GM12878 (cell line): ENCODE data around the gene IDI2. TPM values are rescaled to one million over a fixed set of nuclear protein-coding genes. Genes with fewer than 3 reads are reported as not detected.

Experiments used
- ATAC-seq: fragments of 200-7000 bp; cut with Tn5 transposase; 3 replicates; pipeline ENCODE4 v1.9.1; 2020; ENCODE audit warnings: mild to moderate bottlenecking, moderate library complexity
- BruUV-seq: library from RNA; stranded (reverse); fragments of 400-500 nt; replicated peaks from 2 replicates; lab custom pipeline; 2021; lab: Mats Ljungman, UMichigan
- CTCF ChIA-PET: fragments of 300-600 bp; sonication (Branson Sonifier 250); formaldehyde crosslinking; extraction: SDS; loops from one replicate; lab custom pipeline; 2021; ENCODE audit warnings: inconsistent platforms; lab: Yijun Ruan, JAX
- POLR2A ChIA-PET: fragments of 350-600 bp; formaldehyde crosslinking; extraction: SDS; loops from one replicate; lab custom pipeline; 2021; ENCODE audit warnings: inconsistent platforms; lab: Charles Lee
- RAD21 ChIA-PET: fragments of 300-600 bp; sonication (Branson Sonifier 250); formaldehyde crosslinking; loops from one replicate; lab custom pipeline; 2023; ENCODE audit warnings: antibody characterized with exemption; ENCODE audit not compliant: unreplicated experiment; lab: Charles Lee
- SMC1A ChIA-PET: fragments of 300-600 bp; sonication (Branson Sonifier 250); formaldehyde crosslinking; loops from one replicate; lab custom pipeline; 2023; ENCODE audit not compliant: unreplicated experiment, uncharacterized antibody; lab: Charles Lee
- DNase-seq: peaks from one replicate; pipeline ENCODE4 v3.0.0-alpha.2; 2011; ENCODE audit warnings: low read depth, low spot score
- FAIRE-seq: peaks from 3 replicates; lab custom pipeline; 2011; peaks lifted over from hg19 to GRCh38; lab: Jason Lieb, UNC
- H2AFZ ChIP-seq: 2 replicates; pipeline ENCODE4 v1.6.0; 2011; ENCODE audit warnings: low read depth, low read length, control low read depth; ENCODE audit not compliant: control insufficient read depth
- H3K27ac ChIP-seq: 2 replicates; pipeline ENCODE4 v1.5.1; 2011; ENCODE audit warnings: control low read depth; ENCODE audit not compliant: control insufficient read depth, insufficient read depth
- H3K27me3 ChIP-seq, 2 experiments: replicated peaks in 1 of 2; 2 replicates each; pipeline versions ENCODE4 v1.6.0 to v1.6.1; 2011; ENCODE audit warnings: low read length in 1 of 2; ENCODE audit not compliant: control insufficient read depth in 2 of 2, insufficient read depth in 2 of 2
- H3K36me3 ChIP-seq, 2 experiments: 2 replicates each; pipeline ENCODE4 v1.5.1; 2011; ENCODE audit warnings: low read length in 1 of 2; ENCODE audit not compliant: control insufficient read depth in 2 of 2, insufficient read depth in 2 of 2
- H3K4me1 ChIP-seq: 2 replicates; pipeline ENCODE4 v1.6.1; 2011; ENCODE audit warnings: mild to moderate bottlenecking, low read length, moderate library complexity, mixed read lengths; ENCODE audit not compliant: control insufficient read depth, insufficient read depth
- H3K4me2 ChIP-seq: 2 replicates; pipeline ENCODE4 v1.6.0; 2011; ENCODE audit warnings: control low read depth; ENCODE audit not compliant: control insufficient read depth, insufficient read depth
- H3K4me3 ChIP-seq: fragments of 200-600 bp; sonication (generic); 2 replicates; pipeline ENCODE4 v1.5.1; 2016
- H3K79me2 ChIP-seq: 2 replicates; pipeline ENCODE4 v1.6.0; 2011; ENCODE audit warnings: low read length; ENCODE audit not compliant: control insufficient read depth, insufficient read depth
- H3K9ac ChIP-seq: 2 replicates; pipeline ENCODE4 v1.8.0; 2011; ENCODE audit warnings: low read length, control low read depth, mixed read lengths; ENCODE audit not compliant: control insufficient read depth, insufficient read depth
- H3K9me3 ChIP-seq: replicated peaks from 3 replicates; pipeline ENCODE4 v1.5.1; 2011; ENCODE audit warnings: mild to moderate bottlenecking, low read length; ENCODE audit not compliant: control insufficient read depth, insufficient read depth
- H4K20me1 ChIP-seq: 2 replicates; pipeline ENCODE4 v1.6.0; 2011; ENCODE audit not compliant: control insufficient read depth, insufficient read depth
- ASH2L ChIP-seq: fragments of 300-600, 200-600 bp; sonication (generic); IDR thresholded peaks from 2 replicates; pipeline ENCODE4 v1.6.1; 2017; ENCODE audit warnings: low read depth, mild to moderate bottlenecking, borderline replicate concordance
- BCL11A ChIP-seq: IDR thresholded peaks from 2 replicates; pipeline ENCODE4 v1.6.1; 2011; ENCODE audit warnings: low read depth, low read length
- EP300 ChIP-seq, 2 experiments: fragments of 150-350 bp in 1 of 2; IDR thresholded peaks; 2 replicates each; pipeline ENCODE4 v1.6.1; 2011 to 2012; ENCODE audit warnings: low read depth in 2 of 2, low read length in 2 of 2, borderline replicate concordance in 1 of 2, improper control_type of control experiment in 1 of 2, inconsistent platforms in 1 of 2; ENCODE audit not compliant: control insufficient read depth in 1 of 2
- IKZF1 ChIP-seq: fragments of 450-650 bp; conservative IDR thresholded peaks from 2 replicates; pipeline ENCODE4 v1.6.1; 2017; ENCODE audit warnings: antibody characterized with exemption, mild to moderate bottlenecking
- MYC ChIP-seq: IDR thresholded peaks from 2 replicates; pipeline ENCODE4 v1.6.1; 2011; ENCODE audit warnings: mild to moderate bottlenecking, low read length, moderate library complexity, inconsistent platforms; ENCODE audit not compliant: insufficient read depth, insufficient replicate concordance, insufficient read length, severe bottlenecking
- NR2C1 ChIP-seq: fragments of 450-650 bp; IDR thresholded peaks from 2 replicates; pipeline ENCODE4 v1.6.1; 2017; ENCODE audit warnings: antibody characterized with exemption, mild to moderate bottlenecking, moderate library complexity
- SMAD5 ChIP-seq: IDR thresholded peaks from 2 replicates; pipeline ENCODE4 v1.6.1; 2016; ENCODE audit warnings: antibody characterized with exemption, low read depth
- SREBF2 ChIP-seq: IDR thresholded peaks from 2 replicates; pipeline ENCODE4 v1.6.1; 2012; ENCODE audit warnings: mild to moderate bottlenecking, low read length
- SRF ChIP-seq, 2 experiments: IDR thresholded peaks; 2 replicates each; pipeline ENCODE4 v1.6.1; 2011; ENCODE audit warnings: low read depth in 2 of 2, low read length in 2 of 2, mild to moderate bottlenecking in 1 of 2, moderate library complexity in 1 of 2
- YBX1 ChIP-seq: fragments of 450-650 bp; IDR thresholded peaks from 2 replicates; pipeline ENCODE4 v1.6.1; 2016; ENCODE audit warnings: antibody characterized with exemption
- WGBS: methylation state at CpG from one replicate; pipeline ENCODE4 v1.1.6; 2016; ENCODE audit warnings: low lambda C conversion rate; ENCODE audit not compliant: insufficient replicate concordance, insufficient coverage; ENCODE audit errors: missing lambda C conversion rate; 5-methylcytosine and 5-hydroxymethylcytosine counted together
- in situ Hi-C: fragments of 300-500 bp; cut with MboI; formaldehyde crosslinking; loops from 9 replicates; pipeline ENCODE4 v1.14.3; 2018; ENCODE audit warnings: mixed read lengths
- intact Hi-C: fragments of 100-400 bp; cut with micrococcal nuclease; formaldehyde crosslinking; loops from one replicate; pipeline ENCODE4 v1.14.2; 2022; ENCODE audit not compliant: unreplicated experiment
- polyA plus RNA-seq, 11 experiments: library from polyadenylated mRNA; depleted of rRNA in 4 of 11; unstranded in 6 of 11; stranded (reverse) in 5 of 11; fragments of >200 nt; fragmentation: Nextera tagmentation in 4 of 11; fragmentation: Illumina TruSeq in 1 of 11; extraction: Ambion mirVana in 4 of 11; extraction: Trizol in 1 of 11; gene quantifications; 1 replicate in 1 of 11; 2 replicates in 10 of 11; pipeline versions ENCODE4 v1.2.1 to v1.2.3, GENCODE V29; 2011 to 2016; ENCODE audit warnings: inconsistent platforms in 2 of 11, missing spikeins in 2 of 11, low read depth in 1 of 11
- total RNA-seq, 4 experiments: library from RNA; depleted of rRNA in 3 of 4; stranded (reverse); fragments of >200 nt in 3 of 4; fragmentation: Illumina TruSeq in 1 of 4; extraction: Trizol in 1 of 4; gene quantifications; 2 replicates each; pipeline versions ENCODE4 v1.2.1 to v1.2.3, GENCODE V29; 2013 to 2021
- TF ChIP-seq, protein P1 (sequence below): IDR thresholded peaks from 2 replicates; pipeline ENCODE4 v1.6.1; 2012; ENCODE audit warnings: low read length, inconsistent platforms
- TF ChIP-seq, protein P2 (sequence below): IDR thresholded peaks from 2 replicates; pipeline ENCODE4 v1.6.1; 2012; ENCODE audit warnings: improper control_type of control experiment, low read depth, low read length; ENCODE audit not compliant: insufficient replicate concordance
- TF ChIP-seq, protein P3 (sequence below): fragments of 450-650 bp; formaldehyde crosslinking; IDR thresholded peaks from 2 replicates; pipeline ENCODE4 v1.4.0; 2020; ENCODE audit warnings: mild to moderate bottlenecking, moderate library complexity

Gene IDI2
- total and polyA plus RNA-seq, 10 of the 15 experiments (the other 5 are each of a cell fraction or from before 2014, with no cell fraction given) = 0.06 TPM; not detected in 9

DNA sequence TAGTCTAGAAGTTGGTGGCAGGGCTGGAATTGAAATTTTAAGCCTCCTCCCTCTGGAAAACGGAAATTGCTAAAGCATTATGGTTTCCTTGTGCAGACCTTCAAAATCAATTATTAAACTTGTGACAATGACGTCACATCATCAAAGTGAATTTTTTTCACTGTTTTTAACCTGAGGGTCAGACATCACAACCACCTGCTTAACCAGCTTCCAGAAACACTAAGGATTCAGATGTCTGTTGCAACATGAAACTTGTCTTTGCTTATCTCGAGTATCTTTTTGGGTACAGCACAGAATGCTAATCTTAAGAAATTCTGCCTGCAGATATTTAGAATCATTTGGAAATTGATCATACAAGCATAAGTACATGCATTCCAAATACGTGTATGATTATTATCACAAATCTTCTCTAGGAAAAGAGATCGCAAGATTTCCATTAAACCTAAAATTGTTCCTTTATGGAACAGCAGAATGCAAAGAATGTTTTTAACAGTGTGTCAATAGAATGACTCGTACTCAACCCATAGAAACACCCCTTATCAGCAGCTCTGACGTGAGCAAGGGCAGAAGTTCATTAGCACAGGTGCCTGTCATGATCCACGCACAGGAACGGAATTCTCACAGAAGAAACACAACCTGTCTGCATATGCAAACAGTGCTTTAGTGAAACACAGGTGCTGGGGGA is 41.5 kb downstream of the IDI2 start:
- BruUV-seq = no TSS peak
- in situ Hi-C loops = no loop called here
- H3K9me3 ChIP-seq = peaks cover 11% of the 10 kb centered on the region
- DNase-seq (no peak), FAIRE-seq (no peak), ATAC-seq (no peak)
- H3K27me3 ChIP-seq = no peaks in the 10 kb centered on the region
- peaks cover 0 to 3% of the 10 kb centered on the region in 2 experiments; a peak in 1 of 4 replicates for H3K36me3 ChIP-seq
- RAD21 ChIA-PET = no interaction called here
- CTCF ChIA-PET = no interaction called here
- H2AFZ ChIP-seq = no peak overlapping the region
- H3K27ac ChIP-seq = no peak overlapping the region
- POLR2A ChIA-PET = no interaction called here
- SMC1A ChIA-PET = interaction anchor here (1.0 to 4.5 kb wide), 3 partner anchors 9 to 15 kb away, joined by 3 to 25 read pairs (median 5); no protein-coding TSS in a partner anchor
- H3K9ac ChIP-seq = no peak overlapping the region
- peaks cover 21% of the 10 kb centered on the region for H3K79me2 ChIP-seq
- intact Hi-C loops = no loop called here
- 96% methylated on average over 9 of the region's 9 CpGs for WGBS
- H3K4me3 ChIP-seq = no peak overlapping the region
- H3K4me2 ChIP-seq = no peak overlapping the region
- no peaks in the 10 kb centered on the region for H4K20me1 ChIP-seq
- peaks cover 6% of the 10 kb centered on the region for H3K4me1 ChIP-seq
- TF ChIP-seq, protein P1, sequence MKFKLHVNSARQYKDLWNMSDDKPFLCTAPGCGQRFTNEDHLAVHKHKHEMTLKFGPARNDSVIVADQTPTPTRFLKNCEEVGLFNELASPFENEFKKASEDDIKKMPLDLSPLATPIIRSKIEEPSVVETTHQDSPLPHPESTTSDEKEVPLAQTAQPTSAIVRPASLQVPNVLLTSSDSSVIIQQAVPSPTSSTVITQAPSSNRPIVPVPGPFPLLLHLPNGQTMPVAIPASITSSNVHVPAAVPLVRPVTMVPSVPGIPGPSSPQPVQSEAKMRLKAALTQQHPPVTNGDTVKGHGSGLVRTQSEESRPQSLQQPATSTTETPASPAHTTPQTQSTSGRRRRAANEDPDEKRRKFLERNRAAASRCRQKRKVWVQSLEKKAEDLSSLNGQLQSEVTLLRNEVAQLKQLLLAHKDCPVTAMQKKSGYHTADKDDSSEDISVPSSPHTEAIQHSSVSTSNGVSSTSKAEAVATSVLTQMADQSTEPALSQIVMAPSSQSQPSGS = no peak
- TF ChIP-seq, protein P2, sequence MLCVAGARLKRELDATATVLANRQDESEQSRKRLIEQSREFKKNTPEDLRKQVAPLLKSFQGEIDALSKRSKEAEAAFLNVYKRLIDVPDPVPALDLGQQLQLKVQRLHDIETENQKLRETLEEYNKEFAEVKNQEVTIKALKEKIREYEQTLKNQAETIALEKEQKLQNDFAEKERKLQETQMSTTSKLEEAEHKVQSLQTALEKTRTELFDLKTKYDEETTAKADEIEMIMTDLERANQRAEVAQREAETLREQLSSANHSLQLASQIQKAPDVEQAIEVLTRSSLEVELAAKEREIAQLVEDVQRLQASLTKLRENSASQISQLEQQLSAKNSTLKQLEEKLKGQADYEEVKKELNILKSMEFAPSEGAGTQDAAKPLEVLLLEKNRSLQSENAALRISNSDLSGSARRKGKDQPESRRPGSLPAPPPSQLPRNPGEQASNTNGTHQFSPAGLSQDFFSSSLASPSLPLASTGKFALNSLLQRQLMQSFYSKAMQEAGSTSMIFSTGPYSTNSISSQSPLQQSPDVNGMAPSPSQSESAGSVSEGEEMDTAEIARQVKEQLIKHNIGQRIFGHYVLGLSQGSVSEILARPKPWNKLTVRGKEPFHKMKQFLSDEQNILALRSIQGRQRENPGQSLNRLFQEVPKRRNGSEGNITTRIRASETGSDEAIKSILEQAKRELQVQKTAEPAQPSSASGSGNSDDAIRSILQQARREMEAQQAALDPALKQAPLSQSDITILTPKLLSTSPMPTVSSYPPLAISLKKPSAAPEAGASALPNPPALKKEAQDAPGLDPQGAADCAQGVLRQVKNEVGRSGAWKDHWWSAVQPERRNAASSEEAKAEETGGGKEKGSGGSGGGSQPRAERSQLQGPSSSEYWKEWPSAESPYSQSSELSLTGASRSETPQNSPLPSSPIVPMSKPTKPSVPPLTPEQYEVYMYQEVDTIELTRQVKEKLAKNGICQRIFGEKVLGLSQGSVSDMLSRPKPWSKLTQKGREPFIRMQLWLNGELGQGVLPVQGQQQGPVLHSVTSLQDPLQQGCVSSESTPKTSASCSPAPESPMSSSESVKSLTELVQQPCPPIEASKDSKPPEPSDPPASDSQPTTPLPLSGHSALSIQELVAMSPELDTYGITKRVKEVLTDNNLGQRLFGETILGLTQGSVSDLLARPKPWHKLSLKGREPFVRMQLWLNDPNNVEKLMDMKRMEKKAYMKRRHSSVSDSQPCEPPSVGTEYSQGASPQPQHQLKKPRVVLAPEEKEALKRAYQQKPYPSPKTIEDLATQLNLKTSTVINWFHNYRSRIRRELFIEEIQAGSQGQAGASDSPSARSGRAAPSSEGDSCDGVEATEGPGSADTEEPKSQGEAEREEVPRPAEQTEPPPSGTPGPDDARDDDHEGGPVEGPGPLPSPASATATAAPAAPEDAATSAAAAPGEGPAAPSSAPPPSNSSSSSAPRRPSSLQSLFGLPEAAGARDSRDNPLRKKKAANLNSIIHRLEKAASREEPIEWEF = no peak
- TF ChIP-seq SMAD5 = no peak
- TF ChIP-seq ASH2L = no peak
- no peak for TF ChIP-seq IKZF1
- TF ChIP-seq, protein P3, sequence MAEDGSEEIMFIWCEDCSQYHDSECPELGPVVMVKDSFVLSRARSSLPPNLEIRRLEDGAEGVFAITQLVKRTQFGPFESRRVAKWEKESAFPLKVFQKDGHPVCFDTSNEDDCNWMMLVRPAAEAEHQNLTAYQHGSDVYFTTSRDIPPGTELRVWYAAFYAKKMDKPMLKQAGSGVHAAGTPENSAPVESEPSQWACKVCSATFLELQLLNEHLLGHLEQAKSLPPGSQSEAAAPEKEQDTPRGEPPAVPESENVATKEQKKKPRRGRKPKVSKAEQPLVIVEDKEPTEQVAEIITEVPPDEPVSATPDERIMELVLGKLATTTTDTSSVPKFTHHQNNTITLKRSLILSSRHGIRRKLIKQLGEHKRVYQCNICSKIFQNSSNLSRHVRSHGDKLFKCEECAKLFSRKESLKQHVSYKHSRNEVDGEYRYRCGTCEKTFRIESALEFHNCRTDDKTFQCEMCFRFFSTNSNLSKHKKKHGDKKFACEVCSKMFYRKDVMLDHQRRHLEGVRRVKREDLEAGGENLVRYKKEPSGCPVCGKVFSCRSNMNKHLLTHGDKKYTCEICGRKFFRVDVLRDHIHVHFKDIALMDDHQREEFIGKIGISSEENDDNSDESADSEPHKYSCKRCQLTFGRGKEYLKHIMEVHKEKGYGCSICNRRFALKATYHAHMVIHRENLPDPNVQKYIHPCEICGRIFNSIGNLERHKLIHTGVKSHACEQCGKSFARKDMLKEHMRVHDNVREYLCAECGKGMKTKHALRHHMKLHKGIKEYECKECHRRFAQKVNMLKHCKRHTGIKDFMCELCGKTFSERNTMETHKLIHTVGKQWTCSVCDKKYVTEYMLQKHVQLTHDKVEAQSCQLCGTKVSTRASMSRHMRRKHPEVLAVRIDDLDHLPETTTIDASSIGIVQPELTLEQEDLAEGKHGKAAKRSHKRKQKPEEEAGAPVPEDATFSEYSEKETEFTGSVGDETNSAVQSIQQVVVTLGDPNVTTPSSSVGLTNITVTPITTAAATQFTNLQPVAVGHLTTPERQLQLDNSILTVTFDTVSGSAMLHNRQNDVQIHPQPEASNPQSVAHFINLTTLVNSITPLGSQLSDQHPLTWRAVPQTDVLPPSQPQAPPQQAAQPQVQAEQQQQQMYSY (CRISPR knock-in tag) = no peak
- no peak for TF ChIP-seq SREBF2
- TF ChIP-seq SRF (IDR thresholded peaks at IDR 0.05; ENCODE audit: low read depth in 2 of 2, low read length in 2 of 2) = no peak
- no peak for TF ChIP-seq EP300 (IDR thresholded peaks at IDR 0.05; ENCODE audit: borderline replicate concordance in 1 of 2, control insufficient read depth in 1 of 2, low read depth in 2 of 2, low read length in 2 of 2)
- no peak for TF ChIP-seq MYC
- TF ChIP-seq BCL11A = no peak
- no peak for TF ChIP-seq YBX1
- TF ChIP-seq NR2C1 = no peak
